Endothelial cell of umbilical vein (primary cell): ENCODE results near the gene PRKAR2B. TPM values are rescaled to one million over a fixed set of nuclear protein-coding genes. Genes with fewer than 3 reads are reported as not detected.

Source experiments
- BruUV-seq: library from RNA; stranded (reverse); fragments of 400-500 nt; replicated peaks from 2 replicates; lab custom pipeline; 2021; lab: Mats Ljungman, UMichigan
- CTCF ChIA-PET: fragments of 300-600, 350-600 bp; sonication (Branson Sonifier 250); formaldehyde crosslinking; loops from one replicate; lab custom pipeline; 2021; ENCODE audit warnings: antibody characterized with exemption, inconsistent platforms; lab: Charles Lee
- POLR2A ChIA-PET: fragments of 300-600, 350-600 bp; sonication (Branson Sonifier 250); formaldehyde crosslinking; loops from one replicate; lab custom pipeline; 2021; ENCODE audit warnings: antibody characterized with exemption, inconsistent platforms; lab: Charles Lee
- DNase-seq: peaks from one replicate; pipeline ENCODE4 v3.0.0-alpha.2; 2011; ENCODE audit warnings: low read depth, low spot score
- FAIRE-seq: peaks from 2 replicates; lab custom pipeline; 2011; peaks lifted over from hg19 to GRCh38; lab: Jason Lieb, UNC
- H2AFZ ChIP-seq: 2 replicates; pipeline ENCODE4 v1.6.0; 2012; ENCODE audit warnings: low read depth, low read length, control low read depth, inconsistent platforms
- H3K27ac ChIP-seq: 2 replicates; pipeline ENCODE4 v1.5.1; 2011; ENCODE audit warnings: low read depth, mild to moderate bottlenecking, control low read depth, low read length, moderate library complexity; ENCODE audit not compliant: insufficient read depth
- H3K27me3 ChIP-seq, 2 experiments: 2 replicates each; pipeline versions ENCODE4 v1.6.0 to v1.6.1; 2011; ENCODE audit warnings: low read length in 2 of 2, mixed read lengths in 1 of 2; ENCODE audit not compliant: control insufficient read depth in 2 of 2, insufficient read depth in 2 of 2
- H3K36me3 ChIP-seq, 2 experiments: 2 replicates in 1 of 2; 3 replicates in 1 of 2; pipeline ENCODE4 v1.5.1; 2011; ENCODE audit warnings: low read length in 2 of 2, mild to moderate bottlenecking in 1 of 2, moderate library complexity in 1 of 2; ENCODE audit not compliant: control insufficient read depth in 2 of 2, insufficient read depth in 2 of 2; ENCODE audit errors: extremely low read depth in 1 of 2
- H3K4me1 ChIP-seq: 3 replicates; pipeline ENCODE4 v1.5.1; 2011; ENCODE audit warnings: mild to moderate bottlenecking, low read length; ENCODE audit not compliant: control insufficient read depth, insufficient read depth; ENCODE audit errors: extremely low read depth
- H3K4me2 ChIP-seq: 2 replicates; pipeline ENCODE4 v1.6.1; 2011; ENCODE audit warnings: low read length, control low read depth, mixed read lengths; ENCODE audit not compliant: insufficient read depth
- H3K4me3 ChIP-seq, 3 experiments: fragments of 200-600 bp in 1 of 3; sonication (generic), shearing (Covaris generic) in 1 of 3; replicated peaks in 1 of 3; 2 replicates each; pipeline ENCODE4 v1.5.1; 2011 to 2016; ENCODE audit warnings: control low read depth in 3 of 3, low read length in 3 of 3, mild to moderate bottlenecking in 2 of 3, inconsistent platforms in 1 of 3, low read depth in 1 of 3, moderate library complexity in 1 of 3; ENCODE audit not compliant: insufficient read depth in 1 of 3
- H3K79me2 ChIP-seq: 2 replicates; pipeline ENCODE4 v1.6.0; 2012; ENCODE audit warnings: low read length, inconsistent platforms; ENCODE audit not compliant: control insufficient read depth, insufficient read depth
- H3K9ac ChIP-seq: replicated peaks from 2 replicates; pipeline ENCODE3; 2011; ENCODE audit warnings: low read length, control low read depth; ENCODE audit not compliant: insufficient read depth; ENCODE audit errors: extremely low read depth
- H3K9me1 ChIP-seq: replicated peaks from 3 replicates; pipeline ENCODE4 v1.6.0; 2011; ENCODE audit warnings: mild to moderate bottlenecking, low read length; ENCODE audit not compliant: control insufficient read depth, insufficient read depth; ENCODE audit errors: extremely low read depth
- H3K9me3 ChIP-seq: replicated peaks from 2 replicates; pipeline ENCODE4 v1.5.1; 2012; ENCODE audit warnings: low read length, inconsistent platforms; ENCODE audit not compliant: control insufficient read depth, insufficient read depth
- H4K20me1 ChIP-seq: replicated peaks from 2 replicates; pipeline ENCODE3; 2011; ENCODE audit warnings: mild to moderate bottlenecking, low read length; ENCODE audit not compliant: control insufficient read depth, insufficient read depth; ENCODE audit errors: extremely low read depth
- CTCF ChIP-seq, 2 donors: IDR thresholded peaks; 1 replicate in 1 of 2; 2 replicates in 1 of 2; pipeline ENCODE4 v1.5.1; 2011; ENCODE audit warnings: low read length in 2 of 2, mild to moderate bottlenecking in 2 of 2, moderate library complexity in 2 of 2, control low read depth in 1 of 2, inconsistent platforms in 1 of 2, low read depth in 1 of 2; ENCODE audit not compliant: insufficient read depth in 1 of 2; ENCODE audit errors: extremely low read depth in 1 of 2
- EZH2 ChIP-seq: IDR thresholded peaks from 2 replicates; pipeline ENCODE4 v1.6.1; 2012; ENCODE audit warnings: borderline replicate concordance, low read depth, mild to moderate bottlenecking, moderate library complexity, low read length, inconsistent platforms; ENCODE audit not compliant: severe bottlenecking
- FOS ChIP-seq: IDR thresholded peaks from 2 replicates; pipeline ENCODE4 v1.6.1; 2011; ENCODE audit warnings: mild to moderate bottlenecking, low read length, moderate library complexity, borderline replicate concordance; ENCODE audit not compliant: insufficient read depth
- GATA2 ChIP-seq: IDR thresholded peaks from 2 replicates; pipeline ENCODE4 v1.7.0; 2011; ENCODE audit warnings: low read depth, mild to moderate bottlenecking, moderate library complexity, mixed read lengths, low read length; ENCODE audit not compliant: insufficient read length, insufficient read depth
- JUN ChIP-seq: IDR thresholded peaks from 2 replicates; pipeline ENCODE4 v1.6.1; 2011; ENCODE audit warnings: borderline replicate concordance, low read depth; ENCODE audit not compliant: insufficient read length, insufficient read depth
- MAX ChIP-seq: IDR thresholded peaks from 2 replicates; pipeline ENCODE4 v1.6.1; 2011; ENCODE audit not compliant: insufficient read depth, insufficient read length
- MYC ChIP-seq: IDR thresholded peaks from one replicate; pipeline ENCODE4 v1.6.1; 2011; ENCODE audit warnings: mild to moderate bottlenecking, low read depth, low read length
- POLR2AphosphoS5 ChIP-seq: IDR thresholded peaks from 2 replicates; pipeline ENCODE4 v1.6.1; 2012; ENCODE audit warnings: low read depth, mild to moderate bottlenecking, control low read depth, low read length, moderate library complexity; ENCODE audit not compliant: insufficient read depth
- dilution Hi-C: fragments of 300-500 bp; cut with MboI; formaldehyde crosslinking; loops from one replicate; pipeline ENCODE4 v1.15.0; 2019; ENCODE audit warnings: low sequenced_read_pairs; ENCODE audit not compliant: extremely low pct_ligation_motif_present
- intact Hi-C: fragments of 100-400 bp; cut with micrococcal nuclease; formaldehyde crosslinking; loops from one replicate; pipeline ENCODE4 v1.10.0; 2022
- polyA plus RNA-seq, 4 experiments: library from polyadenylated mRNA; depleted of rRNA in 3 of 4; stranded (reverse) in 3 of 4; unstranded in 1 of 4; fragments of >200 nt; gene quantifications; 2 replicates each; pipeline versions ENCODE4 v1.2.1 to v1.2.3, GENCODE V29; 2011 to 2012; ENCODE audit warnings: missing spikeins in 1 of 4
- total RNA-seq: library from RNA; stranded (reverse); gene quantifications from 2 replicates; pipeline ENCODE4 v1.2.3, GENCODE V29; 2021

The PRKAR2B gene
- total and polyA plus RNA-seq, 2 donors (not counting 3 experiments of a cell fraction or from before 2014, with no cell fraction given): 10.7 to 39.8 TPM

- dilution Hi-C loops (no loop called here), intact Hi-C loops (no loop called here)
- Histone ChIP-seq H3K36me3 (peaks cover 0 to 2% of the 10 kb centered on the region in 2 experiments), H3K4me3 (no peak overlapping the region), H2AFZ (no peak overlapping the region), H3K27me3 (no peaks in the 10 kb centered on the region), H3K9ac (no peak overlapping the region), H3K4me1 (no peaks in the 10 kb centered on the region), H3K9me1 (no peaks in the 10 kb centered on the region), H3K4me2 (no peak overlapping the region), H3K79me2 (no peaks in the 10 kb centered on the region), H4K20me1 (no peaks in the 10 kb centered on the region), H3K9me3 (no peaks in the 10 kb centered on the region), H3K27ac (no peak overlapping the region)
- CTCF ChIA-PET: interaction anchor here (1.5 kb wide), 1 partner anchor 10 kb away, joined by 3 read pairs; no protein-coding TSS in a partner anchor
- FAIRE-seq (no peak), DNase-seq (no peak)
- TF ChIP-seq EZH2 (no peak), POLR2AphosphoS5 (no peak), MAX (no peak), GATA2 (no peak), JUN (no peak), FOS (no peak), CTCF (IDR thresholded peaks at IDR 0.05; ENCODE audit: extremely low read depth in 1 of 2, insufficient read depth in 1 of 2, low read depth in 1 of 2, low read length in 2 of 2) (no peak), MYC (no peak)
- POLR2A ChIA-PET: no interaction called here
- BruUV-seq: no TSS peak
These were observed 84.2 kb downstream of the PRKAR2B start for GRCh38 chr7:107128748-107129147.
